Sciatic nerve (tissue), 2 donors: ENCODE results near the gene B3GAT2. TPM values are rescaled to one million over a fixed set of nuclear protein-coding genes. Genes with fewer than 3 reads are reported as not detected.

Experiments
- ATAC-seq: fragments of 200-7000 bp; cut with Tn5 transposase; one replicate; pipeline ENCODE4 v1.9.1; 2020; ENCODE audit warnings: mild to moderate bottlenecking, moderate library complexity
- DNase-seq: peaks from one replicate; pipeline ENCODE4 v3.0.0-alpha.2; 2020; ENCODE audit warnings: low spot score
- intact Hi-C: fragments of 100-400 bp; cut with DNase I; formaldehyde crosslinking; loops from one replicate; pipeline ENCODE4 v1.14.2; 2022
- total RNA-seq: library from RNA; stranded (reverse); fragmentation: NEBNext Ultra II Directional; extraction: Animal tissue kit (Norgen Biotek cat#: 25700); gene quantifications from one replicate; pipeline ENCODE4 v1.2.1, GENCODE V29; 2021
- donor health status: DM: no; HTN: no; CAD: no.
- donor health status: DM: no; HTN: no; CAD: no.

B3GAT2 gene
- total RNA-seq, 1 donor from 2014 or later, result not detected

GRCh38 chr6:70847106-70848084, 109.5 kb downstream of the B3GAT2 start:
- ATAC-seq, result no peak

GRCh38 chr6:70846207-70846835, 110.5 kb downstream of the B3GAT2 start:
- no peak for ATAC-seq
- intact Hi-C loops, result no loop called here
- DNase-seq, result no peak

More at GRCh38 chr6:70847106-70848084, 109.5 kb downstream of the B3GAT2 start:
- intact Hi-C loops, result no loop called here
- DNase-seq, result no peak

DNA sequence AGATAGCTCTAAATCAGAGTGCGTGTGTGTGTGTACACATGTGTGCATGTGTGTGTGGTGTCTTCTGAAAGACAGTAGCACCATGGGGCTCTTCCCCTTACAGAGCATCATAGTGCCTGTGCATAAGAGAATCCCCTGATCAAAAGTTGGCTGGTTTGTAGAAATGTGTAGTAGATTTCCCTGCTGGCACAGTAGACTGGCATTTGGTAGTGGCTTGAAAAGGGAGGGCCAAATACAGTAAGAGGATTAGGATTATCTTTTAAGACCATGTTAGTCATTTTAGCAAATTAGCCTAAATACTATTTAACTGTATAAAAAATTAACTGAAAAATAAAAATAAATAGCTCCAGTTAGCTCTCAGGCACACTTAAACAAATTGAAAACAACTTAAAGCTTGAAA, 112.6 kb downstream of the B3GAT2 start:
- DNase-seq, result no peak
- intact Hi-C loops, result no loop called here
- no peak for ATAC-seq

DNA sequence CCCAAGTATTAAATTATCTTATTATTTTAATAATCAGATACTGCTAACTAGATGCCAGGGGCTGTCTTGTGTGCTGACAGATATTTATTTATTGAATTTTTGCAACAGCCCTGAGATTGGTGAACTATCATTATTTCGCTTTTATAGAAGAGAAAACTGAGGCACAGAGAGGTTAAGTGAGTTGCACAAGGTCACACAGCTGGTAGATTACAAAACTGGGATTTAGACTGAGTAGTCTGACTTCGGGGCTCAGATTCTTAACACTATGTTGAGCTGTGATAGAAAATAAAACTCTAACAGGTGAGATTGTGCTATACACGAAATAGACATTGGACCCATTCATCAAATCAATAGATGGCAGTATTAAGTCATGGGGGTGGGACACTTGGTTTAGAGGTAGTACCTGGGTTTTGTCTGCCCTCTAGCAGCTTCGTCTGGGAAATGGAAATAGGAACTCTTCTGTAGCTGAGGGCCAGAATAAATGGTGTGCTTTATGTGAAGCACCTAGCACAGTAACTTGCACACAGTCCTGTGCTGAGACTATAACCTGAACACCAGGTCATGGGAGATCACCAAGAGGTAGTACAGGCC, 113.4 kb downstream of the B3GAT2 start:
- ATAC-seq (no peak), DNase-seq (no peak)
- intact Hi-C loops, result no loop called here

- DNase-seq, result no peak
- intact Hi-C loops, result no loop called here
- no peak for ATAC-seq
These were observed 114.3 kb downstream of the B3GAT2 start for GRCh38 chr6:70842541-70842940.

DNA sequence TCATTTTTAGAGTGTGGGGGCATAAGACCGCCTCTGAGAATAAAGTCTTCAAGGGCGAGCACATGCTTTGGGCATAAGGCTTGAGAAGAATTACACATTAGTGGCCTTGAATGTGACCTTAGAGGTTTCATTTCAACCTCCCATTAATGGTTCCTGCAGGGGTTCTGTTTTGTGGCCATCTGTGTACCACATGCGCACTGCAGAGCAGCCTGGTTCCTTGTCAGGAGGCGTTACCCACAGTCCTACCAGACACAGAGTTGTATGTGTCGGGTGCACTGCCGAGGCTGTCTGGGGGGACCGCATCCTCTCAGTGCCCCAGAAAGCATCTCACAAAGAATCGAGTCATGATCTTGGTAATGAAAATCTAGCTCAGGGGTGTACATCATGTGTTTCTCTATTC, 115.7 kb downstream of the B3GAT2 start:
- ATAC-seq (no peak), DNase-seq (no peak)
- intact Hi-C loops, result no loop called here

GRCh38 chr6:70839286-70840266, 117.3 kb downstream of the B3GAT2 start:
- ATAC-seq (no peak), DNase-seq (no peak)
- intact Hi-C loops, result no loop called here

DNA sequence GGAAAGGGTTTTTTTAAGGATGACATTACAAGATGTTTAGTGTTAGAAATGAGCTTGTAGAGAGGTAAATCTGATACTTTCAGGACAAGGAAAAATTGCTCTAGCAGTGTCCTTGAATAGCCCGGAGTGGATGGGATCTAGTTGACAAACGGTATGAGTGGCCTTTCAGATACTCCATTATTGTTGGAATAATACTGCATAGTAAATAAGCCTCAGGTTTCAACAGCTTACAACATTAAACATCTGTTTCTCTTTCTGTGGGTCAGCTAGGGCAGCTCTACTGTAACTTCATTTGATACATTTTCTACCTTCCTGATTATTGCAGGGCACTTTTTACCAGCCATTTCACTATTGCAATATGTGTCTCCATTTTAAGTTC, 118.0 kb downstream of the B3GAT2 start:
- no peak for DNase-seq
- no peak for ATAC-seq
- intact Hi-C loops, result no loop called here

GRCh38 chr6:70834520-70834919, 122.3 kb downstream of the B3GAT2 start:
- ATAC-seq (peak; percentile 68), DNase-seq (no peak)
- intact Hi-C loops, result no loop called here

DNA sequence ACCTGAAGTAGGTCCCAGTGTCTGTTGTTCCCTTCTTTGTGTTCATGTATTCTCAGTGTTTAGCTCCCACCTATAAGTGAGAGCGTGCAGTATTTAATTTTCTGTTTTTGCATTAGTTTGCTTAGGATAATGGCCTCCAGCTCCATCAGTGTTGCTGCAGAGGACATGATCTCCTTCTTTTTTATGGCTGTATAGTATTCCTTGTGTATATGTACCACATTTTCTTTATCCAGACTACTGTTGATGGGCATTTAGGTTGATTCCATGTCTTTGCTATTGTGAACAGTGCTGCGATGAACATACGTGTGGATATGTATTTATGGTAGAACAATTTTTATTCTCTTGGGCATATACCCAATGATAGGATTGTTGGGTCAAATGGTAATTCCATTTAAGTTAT, 125.4 kb downstream of the B3GAT2 start:
- DNase-seq (no peak), ATAC-seq (no peak)
- intact Hi-C loops, result no loop called here

DNA sequence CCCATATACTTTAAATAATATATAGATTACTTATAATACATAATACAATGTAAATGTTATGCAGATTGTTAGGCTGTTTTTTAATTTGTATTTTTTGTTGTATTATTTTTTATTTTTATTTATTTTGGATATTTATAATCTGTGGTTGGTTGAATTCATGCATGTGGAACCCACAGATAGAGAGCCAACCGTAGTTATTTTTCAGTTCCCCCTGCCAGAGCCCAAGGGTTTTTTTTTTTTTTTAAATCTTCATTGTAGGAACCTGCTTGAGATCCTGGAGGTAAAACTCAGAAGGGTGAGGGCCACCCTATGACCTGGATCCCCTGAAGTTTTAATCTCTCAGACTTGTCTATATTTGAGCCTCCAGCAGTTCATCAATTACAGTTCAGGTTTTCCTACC, 133.2 kb downstream of the B3GAT2 start:
- intact Hi-C loops, result no loop called here
- DNase-seq (no peak), ATAC-seq (no peak)

GRCh38 chr6:70821751-70822150, 135.1 kb downstream of the B3GAT2 start:
- intact Hi-C loops, result no loop called here
- ATAC-seq (no peak), DNase-seq (no peak)

DNA sequence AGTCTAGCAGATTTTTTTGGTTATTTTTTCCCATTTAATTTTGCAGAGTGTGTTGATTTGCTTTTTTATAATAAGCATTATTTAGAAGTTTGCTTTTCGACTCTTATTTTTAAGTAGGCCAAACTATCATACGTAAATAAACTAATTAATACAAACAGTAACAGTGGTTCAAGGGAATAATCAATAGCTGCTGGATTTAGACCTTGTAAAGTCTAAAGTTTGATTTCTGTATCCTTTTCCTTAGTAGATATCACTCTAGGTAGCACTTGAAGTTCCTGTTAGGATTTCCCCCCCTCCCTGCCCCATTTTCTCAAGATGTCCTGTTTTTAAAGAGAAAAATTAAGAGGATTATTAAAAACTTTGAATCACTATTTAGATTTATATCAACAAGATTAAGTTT, 136.1 kb downstream of the B3GAT2 start:
- ATAC-seq, result no peak
- DNase-seq, result no peak
- intact Hi-C loops, result no loop called here

DNA sequence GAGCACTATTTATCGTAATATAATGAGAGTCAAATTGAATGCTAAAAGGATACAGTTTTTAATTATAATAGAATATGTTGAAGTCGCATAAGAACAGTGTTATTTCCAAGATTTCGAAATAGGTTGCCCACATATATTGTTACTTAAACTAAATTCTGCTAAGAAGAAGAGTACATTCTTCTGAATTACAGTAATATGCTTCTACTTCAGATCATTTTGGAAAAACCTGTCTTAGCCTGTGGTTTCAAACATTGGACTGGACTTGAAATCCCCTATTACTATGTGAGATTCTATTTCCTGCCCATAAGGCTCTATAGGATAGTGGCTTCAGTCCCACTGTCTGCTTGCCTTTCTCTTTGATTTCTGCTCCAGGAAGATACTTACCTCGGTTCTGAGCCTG, 137.2 kb downstream of the B3GAT2 start:
- DNase-seq (no peak), ATAC-seq (no peak)
- intact Hi-C loops, result no loop called here

GRCh38 chr6:70813885-70814284, 143.0 kb downstream of the B3GAT2 start:
- ATAC-seq (no peak), DNase-seq (no peak)
- intact Hi-C loops, result no loop called here

GRCh38 chr6:70811788-70812187, 145.1 kb downstream of the B3GAT2 start:
- intact Hi-C loops, result no loop called here
- ATAC-seq, result no peak
- no peak for DNase-seq
